HG02885 (cell line): Measurements from ENCODE around the gene DLD.

Experiments
- ATAC-seq: cut with Tn5 transposase; IDR thresholded peaks from one replicate; pipeline ENCODE4 v1.9.1; 2021; ENCODE audit warnings: mild to moderate bottlenecking; ENCODE audit not compliant: unreplicated experiment, poor library complexity

DLD gene

DNA sequence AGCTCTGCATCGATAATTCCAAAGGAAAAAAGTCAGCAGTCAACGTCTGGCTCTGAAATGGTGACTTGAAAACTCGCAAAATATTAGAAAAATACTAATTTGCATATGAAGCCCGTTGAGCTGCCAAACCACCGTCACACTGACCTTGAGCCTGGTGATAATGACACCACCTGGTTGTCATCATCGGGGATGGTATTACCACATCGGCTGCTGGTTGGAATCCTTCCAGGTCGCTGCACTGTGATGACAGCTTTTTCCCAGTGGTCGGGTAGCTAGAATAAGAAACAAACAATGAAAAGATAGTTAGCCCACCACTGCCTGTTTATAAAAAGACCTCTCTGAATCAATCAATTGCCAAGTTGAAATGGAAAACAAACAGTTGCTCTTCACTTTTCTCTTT, 70.4 kb downstream of the DLD start:
- no peak for ATAC-seq

DNA sequence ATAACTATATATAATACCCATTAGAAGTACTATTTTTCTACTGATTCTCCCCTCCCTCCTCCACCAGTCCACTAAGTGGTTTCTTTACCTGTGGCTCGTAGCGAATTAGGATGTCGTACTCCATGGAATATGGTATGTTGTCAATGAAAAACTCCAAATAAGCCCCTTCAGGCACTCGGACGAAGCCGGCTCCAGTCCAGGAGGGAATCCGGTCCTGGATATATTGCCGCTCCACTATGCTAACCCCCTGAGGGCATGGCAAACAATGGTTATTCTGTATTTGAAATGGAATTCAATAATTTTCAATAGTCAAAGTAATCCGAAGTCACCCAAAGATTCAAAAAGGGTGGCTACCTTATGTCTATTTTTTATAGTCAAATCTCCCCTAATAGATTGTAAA, 71.8 kb downstream of the DLD start:
- no peak for ATAC-seq

DNA sequence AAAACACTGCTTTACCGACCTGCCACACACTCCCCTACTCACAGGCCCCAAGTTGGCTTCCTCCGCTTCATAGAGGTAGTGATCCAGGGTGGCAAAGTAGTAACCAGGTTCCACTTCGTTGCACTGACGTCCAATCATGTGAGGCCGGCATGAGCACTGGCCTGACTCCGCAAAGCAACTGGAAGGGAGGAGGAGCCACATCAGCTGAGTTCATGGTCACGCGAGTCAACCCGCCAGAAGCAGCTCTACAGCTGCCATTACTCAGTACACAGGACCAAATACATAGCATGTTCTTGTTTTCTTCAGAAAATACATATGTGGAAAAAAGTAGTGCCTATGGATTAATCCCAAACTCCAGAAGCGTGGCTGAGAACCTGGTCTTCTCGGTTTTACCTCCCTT, 73.5 kb downstream of the DLD start:
- no peak for ATAC-seq

DNA sequence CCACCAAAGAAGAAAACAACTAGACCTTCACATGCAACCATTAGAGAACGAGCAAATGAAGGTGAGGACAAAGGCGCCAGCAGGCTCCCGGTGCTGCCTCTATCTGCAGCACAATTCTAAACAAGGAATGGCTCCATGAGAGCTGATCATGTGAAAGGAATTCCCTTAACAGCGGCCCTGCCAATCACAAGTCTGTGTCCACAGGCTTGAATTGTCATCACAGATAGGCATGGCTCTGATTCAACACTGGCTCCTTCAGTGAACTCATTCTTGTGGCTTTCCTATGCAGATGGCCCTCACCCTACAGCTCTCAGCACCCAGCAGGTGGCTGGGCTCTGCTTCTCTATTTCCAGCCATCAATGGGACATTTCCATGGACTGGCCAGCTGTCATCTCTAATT, 75.7 kb downstream of the DLD start:
- ATAC-seq, result no peak

DNA sequence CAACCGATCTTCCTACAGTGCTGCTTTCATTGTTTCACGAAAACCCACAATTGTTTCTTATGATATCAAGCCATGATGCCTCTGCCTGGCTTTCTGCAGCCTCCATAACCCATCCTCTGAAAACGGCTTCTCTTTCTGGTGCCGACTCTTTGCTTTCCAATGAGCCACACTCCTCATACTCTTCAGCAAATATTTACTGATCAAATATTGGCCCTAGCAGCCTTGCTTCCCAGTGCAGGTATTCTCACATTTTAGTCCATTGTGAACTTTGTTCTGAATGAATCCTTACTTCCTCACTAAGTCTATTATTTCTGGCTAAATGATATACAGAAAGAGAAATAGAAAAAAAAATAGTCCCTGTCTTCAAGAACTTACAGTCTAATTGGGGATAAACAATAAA, 76.4 kb downstream of the DLD start:
- no peak for ATAC-seq

DNA sequence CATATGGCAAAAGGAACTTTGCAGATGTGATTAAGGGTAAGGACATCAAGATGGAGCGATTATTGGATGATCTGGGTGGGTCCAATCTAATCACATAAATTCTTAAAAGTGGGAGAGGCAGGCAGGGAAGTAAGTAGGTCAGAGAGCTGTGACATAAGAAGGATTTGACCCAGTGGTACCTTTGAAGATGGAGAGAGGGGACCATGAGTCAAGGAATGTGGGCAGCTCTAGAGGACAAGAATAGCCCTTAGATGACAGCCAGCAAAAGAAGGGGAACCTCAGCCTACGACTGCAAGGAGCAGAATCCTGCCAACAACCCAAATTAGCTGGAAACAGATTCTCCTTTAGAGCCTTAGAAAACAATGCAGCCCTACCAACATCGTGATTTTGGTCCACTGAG, 77.5 kb downstream of the DLD start:
- ATAC-seq, result no peak

DNA sequence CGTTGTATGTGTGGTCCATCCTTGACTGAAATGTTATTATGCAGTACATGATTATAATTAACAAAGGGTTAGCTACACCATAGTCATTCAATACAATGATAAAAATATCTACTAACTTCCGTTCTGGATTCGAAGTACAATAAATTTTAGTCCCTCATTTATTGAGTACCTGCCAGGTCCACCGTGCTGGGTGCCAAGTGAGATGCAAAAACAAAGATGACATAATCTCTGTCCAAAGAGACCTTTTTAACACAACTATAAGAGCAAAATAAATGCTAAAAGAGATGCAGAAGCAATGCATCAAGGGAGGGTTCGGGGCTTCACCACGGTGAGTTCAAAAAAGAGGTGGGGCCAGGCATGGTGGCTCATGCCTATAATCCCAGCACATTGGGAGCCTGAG, 78.9 kb downstream of the DLD start:
- ATAC-seq, result no peak
